Stimulated activated CD4-positive, alpha-beta T cell treated with anti-CD3 and anti-CD28 coated beads, TNF-alpha, amount 100 ng/mL, for 4 hours (primary cell): ENCODE results near the gene SAMD4B.
"Not testable (repeated sequence)": the region's sequence is repeated elsewhere in the genome, so short reads cannot be mapped to it uniquely, and the experiment has no call there.

Source experiments
- DNase-seq, 3 experiments: peaks; one replicate each; pipeline ENCODE4 v3.0.0-alpha.2; 2020; ENCODE audit warnings: low read depth in 3 of 3

SAMD4B gene

GRCh38 chr19:39341719-39342604 lies at the start of gene SAMD4B:
Gene SAMD4B (plus strand): TSS chr19:39342421. CDS start chr19:39356894, 14,473 bp downstream.
- DNase-seq: peak; percentile 97 to 99 (median 99)

- no peak for DNase-seq
Measured at GRCh38 chr19:39293394-39293793, 48.8 kb upstream of the SAMD4B start.

GRCh38 chr19:39296055-39296645 lies 46.1 kb upstream of the SAMD4B start, which contains the start of gene IFNL1:
Gene IFNL1 (plus strand): TSS chr19:39296407. CDS start chr19:39296422, 15 bp downstream.
- DNase-seq: no peak

GRCh38 chr19:39296906-39297305 lies 45.3 kb upstream of the SAMD4B start:
- DNase-seq: no peak

GRCh38 chr19:39297931-39298634 lies 44.1 kb upstream of the SAMD4B start:
- DNase-seq: no peak

GRCh38 chr19:39299404-39299803 lies 42.8 kb upstream of the SAMD4B start:
- no peak for DNase-seq

- no peak for DNase-seq
Measured at GRCh38 chr19:39299832-39300231, 42.4 kb upstream of the SAMD4B start.

- DNase-seq: no peak
Measured at GRCh38 chr19:39301021-39301420, 41.2 kb upstream of the SAMD4B start.

GRCh38 chr19:39301562-39301961 lies 40.7 kb upstream of the SAMD4B start:
- no peak for DNase-seq

GRCh38 chr19:39303373-39304184 lies 38.6 kb upstream of the SAMD4B start:
- DNase-seq: no peak

GRCh38 chr19:39304185-39304513 lies 38.1 kb upstream of the SAMD4B start:
- DNase-seq: no peak

GRCh38 chr19:39304701-39305571 lies 37.3 kb upstream of the SAMD4B start:
- no peak for DNase-seq

GRCh38 chr19:39306075-39306474 lies 36.1 kb upstream of the SAMD4B start:
- DNase-seq: no peak

- DNase-seq: no peak
Measured at GRCh38 chr19:39307046-39307821, 35.0 kb upstream of the SAMD4B start.

- no peak for DNase-seq
Measured at GRCh38 chr19:39307822-39308530, 34.2 kb upstream of the SAMD4B start.

GRCh38 chr19:39308531-39309304 lies 33.5 kb upstream of the SAMD4B start:
- no peak for DNase-seq

GRCh38 chr19:39309305-39309670 lies 32.9 kb upstream of the SAMD4B start:
- not testable (repeated sequence) for DNase-seq

GRCh38 chr19:39310558-39311311 lies 31.5 kb upstream of the SAMD4B start:
- DNase-seq: no peak
